Breast epithelium (tissue), 3 donors: ENCODE results near the gene PROSER3.

Experiments
- POLR2A ChIP-seq: fragments of 450-650 bp; IDR thresholded peaks from one replicate; pipeline ENCODE4 v1.6.1; 2016; ENCODE audit warnings: antibody characterized with exemption, mild to moderate bottlenecking, moderate library complexity
- POLR2AphosphoS5 ChIP-seq, 3 donors: sonication (generic); formaldehyde crosslinking; IDR thresholded peaks; one replicate each; pipeline ENCODE4 v1.6.1; 2017; ENCODE audit warnings: antibody characterized with exemption in 3 of 3
- TF ChIP-seq, protein P1 (sequence below), 3 donors: fragments of 450-650 bp; IDR thresholded peaks; one replicate each; pipeline ENCODE4 v1.5.1; 2016 to 2017; ENCODE audit warnings: antibody characterized with exemption in 3 of 3, mild to moderate bottlenecking in 3 of 3, moderate library complexity in 3 of 3

DNA sequence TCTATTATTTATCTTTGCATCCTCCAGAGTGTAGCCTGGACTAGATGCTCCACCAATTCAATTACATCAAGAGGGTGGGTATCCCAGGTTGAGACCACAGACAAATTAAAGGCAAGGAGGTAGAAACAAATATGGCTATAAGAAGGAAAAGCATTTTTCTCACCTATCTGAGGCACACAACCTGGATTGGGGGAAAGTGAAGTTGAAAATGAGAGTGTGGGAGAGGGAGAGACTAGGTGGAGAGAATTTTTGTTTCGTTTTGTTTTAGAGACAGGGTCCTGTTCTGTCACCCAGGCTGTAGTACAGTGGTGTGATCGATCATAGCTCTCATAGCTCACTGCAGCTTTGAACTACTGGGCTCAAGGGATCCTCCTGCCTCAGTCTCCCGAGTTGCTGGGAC lies 60.5 kb downstream of the PROSER3 start:
- TF ChIP-seq, protein P1, sequence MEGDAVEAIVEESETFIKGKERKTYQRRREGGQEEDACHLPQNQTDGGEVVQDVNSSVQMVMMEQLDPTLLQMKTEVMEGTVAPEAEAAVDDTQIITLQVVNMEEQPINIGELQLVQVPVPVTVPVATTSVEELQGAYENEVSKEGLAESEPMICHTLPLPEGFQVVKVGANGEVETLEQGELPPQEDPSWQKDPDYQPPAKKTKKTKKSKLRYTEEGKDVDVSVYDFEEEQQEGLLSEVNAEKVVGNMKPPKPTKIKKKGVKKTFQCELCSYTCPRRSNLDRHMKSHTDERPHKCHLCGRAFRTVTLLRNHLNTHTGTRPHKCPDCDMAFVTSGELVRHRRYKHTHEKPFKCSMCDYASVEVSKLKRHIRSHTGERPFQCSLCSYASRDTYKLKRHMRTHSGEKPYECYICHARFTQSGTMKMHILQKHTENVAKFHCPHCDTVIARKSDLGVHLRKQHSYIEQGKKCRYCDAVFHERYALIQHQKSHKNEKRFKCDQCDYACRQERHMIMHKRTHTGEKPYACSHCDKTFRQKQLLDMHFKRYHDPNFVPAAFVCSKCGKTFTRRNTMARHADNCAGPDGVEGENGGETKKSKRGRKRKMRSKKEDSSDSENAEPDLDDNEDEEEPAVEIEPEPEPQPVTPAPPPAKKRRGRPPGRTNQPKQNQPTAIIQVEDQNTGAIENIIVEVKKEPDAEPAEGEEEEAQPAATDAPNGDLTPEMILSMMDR (IDR thresholded peaks at IDR 0.05): no peak
- TF ChIP-seq POLR2A: no peak
- no peak for TF ChIP-seq POLR2AphosphoS5 (IDR thresholded peaks at IDR 0.05)
